Gastroesophageal sphincter (tissue), 3 donors: ENCODE measurements around the gene CNMD.

Experiments used
- POLR2AphosphoS5 ChIP-seq: sonication (generic); formaldehyde crosslinking; IDR thresholded peaks from one replicate; pipeline ENCODE4 v1.6.1; 2017; ENCODE audit warnings: antibody characterized with exemption
- TF ChIP-seq, protein P1 (sequence below), 4 experiments: fragments of 200-600 bp in 2 of 4; fragments of 450-650 bp in 2 of 4; sonication (generic) in 1 of 4; IDR thresholded peaks; one replicate each; pipeline ENCODE4 v1.5.1; 2017 to 2019; ENCODE audit warnings: antibody characterized with exemption in 4 of 4, mild to moderate bottlenecking in 2 of 4, moderate library complexity in 2 of 4

DNA sequence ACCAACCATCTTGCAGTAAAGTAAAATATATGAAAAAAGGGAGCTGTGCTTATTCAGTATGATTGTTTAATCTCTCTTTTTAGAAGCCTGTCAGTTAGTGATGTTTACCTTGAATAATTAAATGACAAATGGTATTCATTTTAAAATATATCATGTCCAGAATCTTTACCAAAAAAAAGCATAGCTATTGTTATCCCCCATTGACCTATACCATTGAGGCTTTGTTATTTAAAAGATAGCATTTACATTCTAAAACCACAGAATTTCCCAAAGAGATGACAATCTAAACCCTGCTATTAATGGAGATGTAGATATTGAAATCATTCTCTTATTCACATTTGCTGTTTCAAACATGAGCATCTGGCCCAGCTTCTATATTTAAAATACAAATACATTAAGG is 2.2 kb downstream of the CNMD start:
- TF ChIP-seq POLR2AphosphoS5 = no peak
- TF ChIP-seq, protein P1, sequence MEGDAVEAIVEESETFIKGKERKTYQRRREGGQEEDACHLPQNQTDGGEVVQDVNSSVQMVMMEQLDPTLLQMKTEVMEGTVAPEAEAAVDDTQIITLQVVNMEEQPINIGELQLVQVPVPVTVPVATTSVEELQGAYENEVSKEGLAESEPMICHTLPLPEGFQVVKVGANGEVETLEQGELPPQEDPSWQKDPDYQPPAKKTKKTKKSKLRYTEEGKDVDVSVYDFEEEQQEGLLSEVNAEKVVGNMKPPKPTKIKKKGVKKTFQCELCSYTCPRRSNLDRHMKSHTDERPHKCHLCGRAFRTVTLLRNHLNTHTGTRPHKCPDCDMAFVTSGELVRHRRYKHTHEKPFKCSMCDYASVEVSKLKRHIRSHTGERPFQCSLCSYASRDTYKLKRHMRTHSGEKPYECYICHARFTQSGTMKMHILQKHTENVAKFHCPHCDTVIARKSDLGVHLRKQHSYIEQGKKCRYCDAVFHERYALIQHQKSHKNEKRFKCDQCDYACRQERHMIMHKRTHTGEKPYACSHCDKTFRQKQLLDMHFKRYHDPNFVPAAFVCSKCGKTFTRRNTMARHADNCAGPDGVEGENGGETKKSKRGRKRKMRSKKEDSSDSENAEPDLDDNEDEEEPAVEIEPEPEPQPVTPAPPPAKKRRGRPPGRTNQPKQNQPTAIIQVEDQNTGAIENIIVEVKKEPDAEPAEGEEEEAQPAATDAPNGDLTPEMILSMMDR (IDR thresholded peaks at IDR 0.05) = no peak
